Measurements from ENCODE around the gene VWCE.
"Not testable (repeated sequence)": the region's sequence is repeated elsewhere in the genome, so short reads cannot be mapped to it uniquely, and the experiment has no call there.

Gene VWCE

GRCh38 chr11:61279934-61280659, 15.0 kb downstream of the VWCE start:
- no peak for DNase-seq

- DNase-seq: no peak
These were observed 17.1 kb downstream of the VWCE start for GRCh38 chr11:61278001-61278470.

GRCh38 chr11:61277186-61278000, 17.7 kb downstream of the VWCE start:
- no peak for DNase-seq

- DNase-seq: no peak
These were observed 19.9 kb downstream of the VWCE start for GRCh38 chr11:61275191-61275590.

- DNase-seq: no peak
These were observed 21.0 kb downstream of the VWCE start for GRCh38 chr11:61274084-61274483.

- no peak for DNase-seq
These were observed 21.7 kb downstream of the VWCE start for GRCh38 chr11:61273178-61274078.

- DNase-seq: no peak
These were observed 22.4 kb downstream of the VWCE start for GRCh38 chr11:61272731-61273130.

GRCh38 chr11:61270354-61271076, 24.6 kb downstream of the VWCE start:
- DNase-seq: no peak

- DNase-seq: no peak
These were observed 26.4 kb downstream of the VWCE start for GRCh38 chr11:61268588-61269250.

- DNase-seq: no peak
These were observed 27.7 kb downstream of the VWCE start for GRCh38 chr11:61267437-61267841.

GRCh38 chr11:61266602-61267001, 28.5 kb downstream of the VWCE start:
- no peak for DNase-seq

GRCh38 chr11:61265357-61265756, 29.8 kb downstream of the VWCE start:
- no peak for DNase-seq

- no peak for DNase-seq
These were observed 30.3 kb downstream of the VWCE start for GRCh38 chr11:61264795-61265194.

GRCh38 chr11:61264371-61264770, 30.7 kb downstream of the VWCE start:
- DNase-seq: no peak

GRCh38 chr11:61259363-61259762, 35.8 kb downstream of the VWCE start:
- DNase-seq: no peak

- no peak for DNase-seq
These were observed 36.6 kb downstream of the VWCE start for GRCh38 chr11:61258546-61258945.

GRCh38 chr11:61256710-61257482, 38.2 kb downstream of the VWCE start:
- peak; percentile 44 for DNase-seq

- peak; percentile 42 for DNase-seq
These were observed 40.6 kb downstream of the VWCE start for GRCh38 chr11:61254403-61255025.

GRCh38 chr11:61252332-61252731, 42.8 kb downstream of the VWCE start:
- not testable (repeated sequence) for DNase-seq
